CD4-positive, alpha-beta T cell (primary cell): ENCODE measurements around the gene PVALEF. TPM values are rescaled to one million over a fixed set of nuclear protein-coding genes. Genes with fewer than 3 reads are reported as not detected.

Experiments
- ATAC-seq: fragments of 200-7000 bp; cut with Tn5 transposase; one replicate; pipeline ENCODE4 v1.10.0; 2022; ENCODE audit warnings: mild to moderate bottlenecking; ENCODE audit not compliant: poor library complexity
- CTCF ChIA-PET: fragments of 350-600 bp; sonication (Branson Sonifier 250); formaldehyde crosslinking; loops from one replicate; lab custom pipeline; 2021; ENCODE audit warnings: antibody characterized with exemption, inconsistent platforms; lab: Charles Lee
- POLR2A ChIA-PET: fragments of 350-600 bp; sonication (Branson Sonifier 250); formaldehyde crosslinking; loops from one replicate; lab custom pipeline; 2021; ENCODE audit warnings: antibody characterized with exemption, inconsistent platforms; lab: Charles Lee
- DNase-seq, 14 experiments: peaks; one replicate each; pipeline ENCODE4 v3.0.0-alpha.2; 2013 to 2020; ENCODE audit warnings: mixed read lengths in 2 of 14
- H3K27ac ChIP-seq, 2 donors: one replicate each; pipeline versions ENCODE4 v1.5.1 to v1.7.0; 2013; ENCODE audit warnings: low read length in 2 of 2, low read depth in 1 of 2, mild to moderate bottlenecking in 1 of 2
- H3K27me3 ChIP-seq, 2 experiments: 1 replicate in 1 of 2; 2 replicates in 1 of 2; pipeline versions ENCODE4 v1.6.1 to v1.7.0; 2013; ENCODE audit warnings: low read length in 2 of 2, control low read depth in 1 of 2, mild to moderate bottlenecking in 1 of 2, moderate library complexity in 1 of 2; ENCODE audit not compliant: insufficient read depth in 2 of 2, control insufficient read depth in 1 of 2
- H3K36me3 ChIP-seq: one replicate; pipeline ENCODE4 v1.6.1; 2013; ENCODE audit warnings: low read length, control low read depth; ENCODE audit not compliant: insufficient read depth
- H3K4me1 ChIP-seq: one replicate; pipeline ENCODE4 v1.6.1; 2013; ENCODE audit warnings: low read length, control low read depth; ENCODE audit not compliant: insufficient read depth
- H3K4me3 ChIP-seq: one replicate; pipeline ENCODE4 v1.5.1; 2013; ENCODE audit warnings: mild to moderate bottlenecking, low read length, moderate library complexity
- H3K9me3 ChIP-seq, 2 experiments: 1 replicate in 1 of 2; 2 replicates in 1 of 2; pipeline versions ENCODE4 v1.6.1 to v1.7.0; 2013; ENCODE audit warnings: low read length in 2 of 2, mild to moderate bottlenecking in 2 of 2, control low read depth in 1 of 2, moderate library complexity in 1 of 2; ENCODE audit not compliant: control insufficient read depth in 1 of 2, insufficient read depth in 1 of 2
- H3K27ac Mint-ChIP-seq: one replicate; pipeline ENCODE4 v1.8.0; 2020; ENCODE audit warnings: mixed read lengths
- H3K27me3 Mint-ChIP-seq: one replicate; pipeline ENCODE4 v1.8.0; 2021; ENCODE audit warnings: mixed read lengths
- H3K36me3 Mint-ChIP-seq: one replicate; pipeline ENCODE4 v1.8.0; 2021; ENCODE audit warnings: low read depth, mixed read lengths
- H3K4me1 Mint-ChIP-seq: one replicate; pipeline ENCODE4 v1.8.0; 2021; ENCODE audit warnings: low read depth, mixed read lengths
- H3K4me3 Mint-ChIP-seq: one replicate; pipeline ENCODE4 v1.8.0; 2020; ENCODE audit warnings: mild to moderate bottlenecking, mixed read lengths
- H3K9me3 Mint-ChIP-seq: one replicate; pipeline ENCODE4 v1.8.0; 2020; ENCODE audit warnings: mixed read lengths
- CTCF ChIP-seq: fragments of 200-600 bp; IDR thresholded peaks from one replicate; pipeline ENCODE4 v1.8.0; 2022; ENCODE audit warnings: antibody characterized with exemption, mild to moderate bottlenecking
- intact Hi-C, 2 experiments: fragments of 100-400 bp; cut with DNase I in 1 of 2; cut with micrococcal nuclease in 1 of 2; formaldehyde crosslinking; loops; one replicate each; pipeline versions ENCODE4 v1.15.1 to v1.9.0; 2023 to 2025; cut with DNase I, micrococcal nuclease
- total RNA-seq, 174 experiments: library from RNA in 2 of 174; stranded (reverse) in 2 of 174; gene quantifications; one replicate each; pipeline ENCODE4 v1.2.3 and lab custom pipeline; 2021 to 2026

PVALEF gene
- total RNA-seq, 2 experiments from 2014 or later = not detected

- ATAC-seq (no peak), DNase-seq (no peak)
- H3K4me1 ChIP-seq = peaks cover 20% of the 10 kb centered on the region
- H3K4me3 ChIP-seq = no peak overlapping the region
- no peak for TF ChIP-seq CTCF
- no peaks in the 10 kb centered on the region for H3K27me3 ChIP-seq
- no peaks in the 10 kb centered on the region for H3K9me3 Mint-ChIP-seq
- no peak overlapping the region for H3K27ac Mint-ChIP-seq
- no peaks in the 10 kb centered on the region for H3K27me3 Mint-ChIP-seq
- ChIA-PET POLR2A (no interaction called here), CTCF (no interaction called here)
- peaks cover 7% of the 10 kb centered on the region for H3K36me3 ChIP-seq
- peaks cover 12% of the 10 kb centered on the region for H3K4me1 Mint-ChIP-seq
- intact Hi-C loops = no loop called here
- H3K9me3 ChIP-seq = no peaks in the 10 kb centered on the region
- H3K27ac ChIP-seq = no peak overlapping the region
- no peak overlapping the region for H3K4me3 Mint-ChIP-seq
- H3K36me3 Mint-ChIP-seq = no peaks in the 10 kb centered on the region
Observed at GRCh38 chr17:81218459-81218858, 53.2 kb downstream of the PVALEF start.

- no peak for TF ChIP-seq CTCF
- POLR2A ChIA-PET = no interaction called here
- intact Hi-C loops = no loop called here
- Histone ChIP-seq H3K36me3 (peaks cover 7% of the 10 kb centered on the region), H3K9me3 (no peaks in the 10 kb centered on the region), H3K4me3 (no peak overlapping the region), H3K27me3 (no peaks in the 10 kb centered on the region), H3K4me1 (peaks cover 25% of the 10 kb centered on the region), H3K27ac (no peak overlapping the region)
- Mint-ChIP-seq H3K36me3 (no peaks in the 10 kb centered on the region), H3K27ac (no peak overlapping the region), H3K4me1 (peaks cover 17% of the 10 kb centered on the region), H3K27me3 (no peaks in the 10 kb centered on the region), H3K9me3 (no peaks in the 10 kb centered on the region), H3K4me3 (no peak overlapping the region)
- CTCF ChIA-PET = no interaction called here
- ATAC-seq (no peak), DNase-seq (no peak)
Observed at GRCh38 chr17:81218991-81219390, 53.7 kb downstream of the PVALEF start.

GRCh38 chr17:81219476-81220180 lies 54.3 kb downstream of the PVALEF start:
- no peak for DNase-seq
- ChIA-PET CTCF (no interaction called here), POLR2A (no interaction called here)
- no peak overlapping the region for H3K27ac ChIP-seq
- intact Hi-C loops = no loop called here
- no peak for TF ChIP-seq CTCF
- Mint-ChIP-seq H3K27ac (no peak overlapping the region), H3K4me3 (no peak overlapping the region), H3K36me3 (no peaks in the 10 kb centered on the region), H3K9me3 (no peaks in the 10 kb centered on the region), H3K27me3 (no peaks in the 10 kb centered on the region), H3K4me1 (peaks cover 17% of the 10 kb centered on the region)
- no peaks in the 10 kb centered on the region for H3K9me3 ChIP-seq
- ATAC-seq = no peak
- H3K36me3 ChIP-seq = peaks cover 7% of the 10 kb centered on the region
- no peak overlapping the region for H3K4me3 ChIP-seq
- H3K27me3 ChIP-seq = no peaks in the 10 kb centered on the region
- H3K4me1 ChIP-seq = peaks cover 25% of the 10 kb centered on the region
